HG03565 (cell line): ENCODE measurements around the gene FPR1.

Experiments
- ATAC-seq: cut with Tn5 transposase; IDR thresholded peaks from one replicate; pipeline ENCODE4 v1.9.1; 2021; ENCODE audit warnings: mild to moderate bottlenecking, moderate library complexity; ENCODE audit not compliant: unreplicated experiment

Gene FPR1

GRCh38 chr19:51708811-51709210 is 42.9 kb downstream of the FPR1 start:
- no peak for ATAC-seq

- no peak for ATAC-seq
Measured at GRCh38 chr19:51706885-51707284, 44.8 kb downstream of the FPR1 start.

- no peak for ATAC-seq
Measured at GRCh38 chr19:51706296-51706695, 45.4 kb downstream of the FPR1 start.

DNA sequence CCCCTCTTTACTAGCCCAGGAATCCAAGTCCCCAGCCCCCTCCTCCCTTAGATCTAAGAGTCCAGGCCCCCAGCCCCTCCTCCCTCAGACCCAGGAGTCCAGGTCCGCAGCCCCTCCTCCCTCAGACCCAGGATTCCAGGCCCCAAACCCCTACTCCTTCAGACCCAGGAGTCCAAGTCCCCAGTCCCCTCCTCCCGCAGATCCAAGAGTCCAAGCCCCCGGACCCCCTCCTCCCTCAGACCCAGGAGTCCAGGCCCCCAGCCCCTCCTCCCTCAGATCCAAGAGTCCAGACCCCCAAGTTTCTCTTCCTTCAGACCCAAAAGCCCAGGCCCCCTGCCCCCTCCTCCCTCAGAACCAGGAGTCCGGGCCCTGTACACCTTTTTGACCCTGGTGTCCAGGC is 47.1 kb downstream of the FPR1 start:
- no peak for ATAC-seq

DNA sequence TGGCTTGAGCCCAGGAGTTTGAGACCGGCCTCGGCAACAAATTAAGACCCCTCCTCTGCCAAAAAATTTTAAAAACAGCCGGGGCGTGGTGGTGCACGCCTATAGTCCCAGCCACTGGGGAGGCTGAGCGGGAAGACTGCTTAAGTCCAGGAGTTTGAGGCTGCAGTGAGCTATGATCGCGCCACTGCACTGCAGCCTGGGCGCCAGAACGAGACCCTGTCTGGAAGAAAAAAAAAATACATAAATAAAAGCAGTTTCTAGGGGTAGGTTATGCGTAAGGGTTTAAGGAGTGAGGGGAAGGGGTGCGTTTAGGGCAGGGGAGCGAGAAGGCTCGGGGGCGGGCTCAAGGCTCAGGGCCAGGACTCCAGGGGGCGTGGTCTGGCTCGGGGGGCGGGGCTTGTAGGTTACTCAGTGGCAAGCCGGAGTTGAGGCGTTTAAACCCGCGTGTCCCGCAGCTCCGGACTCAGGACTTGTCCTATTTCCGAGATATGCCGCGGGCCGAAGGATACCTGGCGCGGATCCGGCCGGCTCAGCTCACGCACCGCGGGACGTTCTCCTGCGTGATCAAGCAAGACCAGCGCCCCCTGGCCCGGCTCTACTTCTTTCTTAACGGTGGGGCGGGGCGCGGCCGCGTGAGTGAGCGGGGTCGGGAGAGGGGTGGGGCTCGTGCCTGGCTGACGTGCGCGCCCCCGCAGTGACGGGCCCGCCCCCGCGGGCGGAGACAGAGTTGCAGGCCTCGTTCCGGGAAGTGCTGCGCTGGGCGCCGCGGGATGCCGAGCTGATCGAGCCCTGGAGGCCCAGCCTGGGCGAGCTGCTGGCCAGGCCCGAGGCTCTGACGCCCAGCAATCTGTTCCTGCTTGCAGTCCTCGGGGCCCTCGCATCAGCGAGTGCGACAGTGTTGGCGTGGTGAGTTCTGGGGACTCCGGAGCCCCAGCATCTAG is 47.8 kb downstream of the FPR1 start:
- ATAC-seq = peak; percentile 70

DNA sequence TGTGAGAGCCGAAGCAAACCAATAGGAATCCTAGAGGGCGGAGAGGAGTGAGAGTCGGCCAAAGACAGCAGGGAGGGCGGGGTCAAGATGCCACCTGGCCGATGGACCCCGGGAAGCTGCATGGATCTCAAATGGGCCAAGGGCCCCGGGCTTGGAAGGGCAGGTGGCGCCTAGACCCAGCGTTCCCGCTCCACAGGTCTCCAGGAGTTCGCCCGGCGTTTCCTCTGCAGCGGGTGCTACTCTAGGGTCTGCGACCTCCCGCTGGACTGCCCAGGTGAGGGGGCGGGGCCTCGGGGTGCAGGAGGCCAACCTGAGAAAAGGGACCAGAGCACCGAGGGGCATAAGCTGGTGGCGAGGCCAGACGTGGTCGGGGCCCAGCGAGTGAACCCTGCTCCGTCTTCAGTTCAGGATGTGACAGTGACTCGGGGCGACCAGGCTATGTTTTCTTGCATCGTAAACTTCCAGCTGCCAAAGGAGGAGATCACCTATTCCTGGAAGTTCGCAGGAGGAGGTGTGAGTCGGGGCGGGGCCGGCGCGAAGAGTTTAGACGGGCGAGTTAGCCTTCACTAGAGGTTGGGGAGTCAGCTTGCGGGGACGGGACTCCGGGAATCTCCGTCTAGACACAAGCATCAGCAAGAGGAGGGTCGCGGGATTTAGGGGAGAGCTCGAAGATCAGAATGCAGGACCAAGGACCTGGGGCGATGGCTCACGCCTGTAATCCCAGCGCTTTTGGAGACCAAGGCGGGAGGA is 48.7 kb downstream of the FPR1 start:
- no peak for ATAC-seq

DNA sequence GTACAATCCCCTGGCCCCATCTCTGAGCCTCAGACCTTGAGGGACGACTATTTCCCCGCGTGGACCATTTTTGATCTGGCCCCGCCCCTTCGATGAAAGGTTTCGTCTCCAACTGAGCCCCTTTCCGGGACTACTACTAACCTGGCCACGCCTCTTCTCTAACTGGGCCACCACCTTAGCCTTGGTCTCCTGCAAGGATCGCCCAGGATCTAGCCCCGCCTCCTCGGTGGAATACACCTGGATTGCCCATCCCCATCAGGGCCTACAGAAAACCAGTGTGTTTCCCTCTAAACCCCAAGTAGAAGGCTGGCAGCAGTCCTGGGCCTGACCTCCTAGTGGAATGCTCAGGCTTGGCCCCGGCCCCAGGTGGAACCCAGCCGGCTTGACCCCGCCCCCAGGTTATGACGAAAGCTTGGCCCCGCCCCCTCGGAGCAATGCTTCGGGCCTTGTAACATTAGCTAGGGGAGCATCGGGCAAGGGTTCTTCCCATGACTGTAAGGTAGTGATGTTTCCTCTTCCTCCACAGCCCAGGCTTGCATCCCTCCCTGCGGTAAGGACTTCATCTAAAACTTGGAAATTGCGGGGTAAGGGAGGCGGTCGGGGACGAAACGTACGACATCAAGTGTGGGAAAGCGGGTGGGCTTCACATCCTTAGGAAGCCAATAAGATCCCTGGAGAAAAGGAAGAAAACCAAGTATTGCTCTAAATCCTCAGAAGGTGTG is 49.4 kb downstream of the FPR1 start:
- no peak for ATAC-seq

- ATAC-seq = no peak
Measured at GRCh38 chr19:51701468-51702100, 50.1 kb downstream of the FPR1 start.

GRCh38 chr19:51699170-51699569 is 52.5 kb downstream of the FPR1 start:
- ATAC-seq = no peak

DNA sequence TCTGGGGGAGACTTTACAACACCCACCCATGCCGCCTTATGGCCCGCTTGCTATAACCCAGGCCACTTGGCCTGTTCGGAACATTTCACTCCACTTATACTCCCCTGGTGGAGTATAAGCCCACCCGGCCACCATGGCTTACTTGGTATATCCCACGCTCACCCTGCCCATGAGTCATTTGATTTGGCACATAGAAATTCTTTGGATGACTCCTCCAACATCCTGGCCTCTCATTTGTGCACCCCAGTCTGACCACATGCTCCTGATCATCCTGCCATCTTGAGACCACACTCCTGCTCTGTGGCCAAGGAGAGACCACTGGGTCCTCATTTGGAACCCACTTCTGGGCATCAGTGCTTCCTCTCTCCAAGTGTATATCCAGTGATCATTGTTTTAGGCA is 53.4 kb downstream of the FPR1 start:
- no peak for ATAC-seq

- ATAC-seq = no peak
Measured at GRCh38 chr19:51697169-51697776, 54.4 kb downstream of the FPR1 start.

GRCh38 chr19:51696606-51697005 is 55.1 kb downstream of the FPR1 start:
- ATAC-seq = no peak
